GM12801 (cell line): ENCODE results near the gene BICC1.

Source experiments
- TF ChIP-seq, protein P1 (sequence below): IDR thresholded peaks from one replicate; pipeline ENCODE4 v1.5.1; 2011; ENCODE audit warnings: control low read depth; ENCODE audit not compliant: insufficient read length; ENCODE audit errors: extremely low read depth

Gene BICC1

DNA sequence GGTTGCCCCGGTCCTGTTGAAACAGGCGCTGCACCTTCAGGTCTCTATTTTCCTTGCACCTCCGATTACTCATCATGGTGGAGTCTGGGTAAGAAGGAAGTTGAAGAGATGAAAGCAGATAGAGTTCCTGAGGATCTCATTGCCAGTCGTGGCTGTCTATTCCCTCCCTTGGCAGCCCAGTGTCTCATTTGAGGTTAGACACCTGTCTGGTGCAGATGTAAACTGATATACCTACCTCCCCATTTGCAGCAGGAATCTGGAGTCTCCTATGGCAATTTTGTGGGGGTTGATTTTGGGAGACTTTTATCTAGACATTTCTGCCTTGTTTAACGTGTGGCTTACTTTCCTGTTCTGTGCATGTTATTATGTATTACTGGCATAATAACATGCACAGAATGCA is 212.1 kb downstream of the BICC1 start:
- TF ChIP-seq, protein P1, sequence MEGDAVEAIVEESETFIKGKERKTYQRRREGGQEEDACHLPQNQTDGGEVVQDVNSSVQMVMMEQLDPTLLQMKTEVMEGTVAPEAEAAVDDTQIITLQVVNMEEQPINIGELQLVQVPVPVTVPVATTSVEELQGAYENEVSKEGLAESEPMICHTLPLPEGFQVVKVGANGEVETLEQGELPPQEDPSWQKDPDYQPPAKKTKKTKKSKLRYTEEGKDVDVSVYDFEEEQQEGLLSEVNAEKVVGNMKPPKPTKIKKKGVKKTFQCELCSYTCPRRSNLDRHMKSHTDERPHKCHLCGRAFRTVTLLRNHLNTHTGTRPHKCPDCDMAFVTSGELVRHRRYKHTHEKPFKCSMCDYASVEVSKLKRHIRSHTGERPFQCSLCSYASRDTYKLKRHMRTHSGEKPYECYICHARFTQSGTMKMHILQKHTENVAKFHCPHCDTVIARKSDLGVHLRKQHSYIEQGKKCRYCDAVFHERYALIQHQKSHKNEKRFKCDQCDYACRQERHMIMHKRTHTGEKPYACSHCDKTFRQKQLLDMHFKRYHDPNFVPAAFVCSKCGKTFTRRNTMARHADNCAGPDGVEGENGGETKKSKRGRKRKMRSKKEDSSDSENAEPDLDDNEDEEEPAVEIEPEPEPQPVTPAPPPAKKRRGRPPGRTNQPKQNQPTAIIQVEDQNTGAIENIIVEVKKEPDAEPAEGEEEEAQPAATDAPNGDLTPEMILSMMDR: no peak

GRCh38 chr10:58725901-58726300 is 213.2 kb downstream of the BICC1 start:
- TF ChIP-seq, protein P1: no peak

GRCh38 chr10:58727633-58728032 is 215.0 kb downstream of the BICC1 start:
- TF ChIP-seq, protein P1: no peak

DNA sequence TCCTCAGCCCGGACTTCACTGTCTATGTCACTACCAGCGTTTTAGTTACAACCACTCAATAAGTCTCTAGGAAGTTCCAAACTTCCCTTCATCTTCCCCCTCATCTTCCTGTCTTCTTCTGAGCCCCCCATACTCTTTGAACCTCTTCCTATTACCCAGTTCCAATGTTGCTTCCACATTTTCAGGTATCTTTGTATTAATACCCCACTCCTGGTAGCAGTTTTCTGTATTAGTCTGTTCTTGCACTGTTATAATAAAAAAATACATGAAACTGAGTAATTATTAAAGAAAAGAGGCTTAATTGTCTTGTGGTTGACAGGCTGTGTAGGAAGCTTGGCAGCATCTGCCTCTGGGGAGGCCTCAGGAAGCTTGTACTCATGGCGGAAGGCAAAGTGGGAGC is 218.6 kb downstream of the BICC1 start:
- TF ChIP-seq, protein P1: no peak

GRCh38 chr10:58733436-58733835 is 220.8 kb downstream of the BICC1 start:
- TF ChIP-seq, protein P1: no peak

DNA sequence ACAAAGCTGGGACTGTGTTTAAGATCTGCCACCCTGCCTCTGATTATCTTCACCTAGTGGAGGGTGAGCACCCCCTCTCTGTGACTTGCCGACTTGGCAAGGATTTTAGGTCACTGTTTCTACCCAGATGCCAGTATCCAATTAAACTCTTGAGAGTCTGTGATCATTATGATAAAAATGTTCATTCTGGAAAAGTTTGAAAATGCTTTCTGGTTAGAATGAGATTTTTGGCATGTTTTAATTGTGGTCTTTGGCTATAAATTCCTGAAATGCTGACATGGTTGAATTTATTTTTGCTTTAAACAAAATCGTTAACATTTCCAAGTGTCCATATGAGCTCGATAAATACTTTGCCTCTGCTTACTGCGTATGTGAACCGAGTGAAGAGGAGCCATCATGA is 221.4 kb downstream of the BICC1 start:
- TF ChIP-seq, protein P1: no peak

DNA sequence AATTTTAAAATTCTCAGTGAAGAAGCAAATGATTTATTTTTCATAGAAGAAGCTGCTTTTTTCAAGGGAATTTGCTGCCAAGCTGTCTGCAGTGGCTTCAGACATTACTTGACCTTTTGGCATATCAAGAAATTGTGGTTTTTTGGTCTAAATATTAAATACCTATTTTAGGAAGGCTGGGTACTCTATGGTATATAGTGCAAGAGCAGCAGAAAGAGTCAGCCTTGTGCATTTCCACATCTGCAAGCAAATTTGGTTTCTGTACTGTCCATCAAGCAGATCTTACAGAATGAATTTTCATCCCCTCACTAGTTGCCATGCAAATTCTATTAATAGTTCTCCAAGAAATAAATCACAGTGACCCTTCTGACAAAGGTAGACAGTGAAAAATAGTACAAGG is 222.0 kb downstream of the BICC1 start:
- TF ChIP-seq, protein P1: no peak

- TF ChIP-seq, protein P1: no peak
Measured at GRCh38 chr10:58735087-58735486, 222.4 kb downstream of the BICC1 start.
